K562 (cell line): Measurements from ENCODE around the gene SLC19A1. TPM values are rescaled to one million over a fixed set of nuclear protein-coding genes. Genes with fewer than 3 reads are reported as not detected.

ENCODE experiments used
- ATAC-seq: fragments of 200-7000 bp; cut with Tn5 transposase; 3 replicates; pipeline ENCODE4 v1.9.1; 2020; ENCODE audit warnings: moderate library complexity
- BruUV-seq: library from RNA; stranded (reverse); fragments of 400-500 nt; replicated peaks from 2 replicates; lab custom pipeline; 2021; lab: Mats Ljungman, UMichigan
- CTCF ChIA-PET: fragments of 300-600 bp; formaldehyde crosslinking; extraction: SDS; loops from one replicate; lab custom pipeline; 2021; ENCODE audit warnings: low intra/inter-chr PET ratio; lab: Yijun Ruan, JAX
- POLR2A ChIA-PET: fragments of 300-600, 350-650 bp; sonication (Branson Sonifier 250); formaldehyde crosslinking; extraction: SDS; loops from one replicate; lab custom pipeline; 2021; ENCODE audit warnings: antibody characterized with exemption, inconsistent platforms; lab: Yijun Ruan, JAX
- DNase-seq, 4 experiments: peaks; one replicate each; pipeline versions ENCODE4 v3.0.0 to v3.0.0-alpha.2; 2011 to 2018; ENCODE audit warnings: low spot score in 3 of 4, mixed read lengths in 3 of 4; ENCODE audit errors: extremely low read depth in 1 of 4
- FAIRE-seq: peaks from 2 replicates; lab custom pipeline; 2011; peaks lifted over from hg19 to GRCh38; lab: Jason Lieb, UNC
- H2AFZ ChIP-seq: 2 replicates; pipeline ENCODE4 v1.6.0; 2011; ENCODE audit warnings: low read depth, low read length, control low read depth, inconsistent platforms
- H3K27ac ChIP-seq: fragments of 200-600 bp; 3 replicates; pipeline ENCODE4 v1.8.0; 2011; ENCODE audit warnings: low read depth, mild to moderate bottlenecking, control low read depth, inconsistent platforms, low read length, moderate library complexity, mixed read lengths; ENCODE audit errors: extremely low read depth
- H3K27me3 ChIP-seq, 2 experiments: fragments of 300-600 bp in 1 of 2; 2 replicates in 1 of 2; 3 replicates in 1 of 2; pipeline versions ENCODE4 v1.6.0 to v1.8.0; 2011; ENCODE audit warnings: inconsistent platforms in 2 of 2, low read length in 2 of 2, mild to moderate bottlenecking in 1 of 2, mixed read lengths in 1 of 2, moderate library complexity in 1 of 2; ENCODE audit not compliant: control insufficient read depth in 2 of 2, insufficient read depth in 2 of 2
- H3K36me3 ChIP-seq: fragments of 300-600 bp; 3 replicates; pipeline ENCODE4 v1.8.0; 2011; ENCODE audit warnings: mild to moderate bottlenecking, low read length, inconsistent platforms; ENCODE audit not compliant: control insufficient read depth, insufficient read depth
- H3K4me1 ChIP-seq, 2 experiments: fragments of 200-600 bp in 1 of 2; replicated peaks in 1 of 2; 2 replicates in 1 of 2; 3 replicates in 1 of 2; pipeline versions ENCODE4 v1.5.1 to v1.8.0; 2011; ENCODE audit warnings: inconsistent platforms in 2 of 2, low read length in 2 of 2, mild to moderate bottlenecking in 1 of 2, mixed read lengths in 1 of 2, moderate library complexity in 1 of 2; ENCODE audit not compliant: control insufficient read depth in 2 of 2, insufficient read depth in 2 of 2
- H3K4me2 ChIP-seq: 2 replicates; pipeline ENCODE4 v1.6.1; 2011; ENCODE audit warnings: low read length, control low read depth, inconsistent platforms, mixed read lengths; ENCODE audit not compliant: insufficient read depth
- H3K4me3 ChIP-seq: fragments of 200-600 bp; sonication (generic), shearing (Covaris generic); 2 replicates; pipeline ENCODE4 v1.5.1; 2016; ENCODE audit warnings: control low read depth, inconsistent platforms
- H3K79me2 ChIP-seq: fragments of 200-600 bp; 3 replicates; pipeline ENCODE4 v1.8.0; 2011; ENCODE audit warnings: low read length, inconsistent platforms; ENCODE audit not compliant: control insufficient read depth, insufficient read depth
- H3K9ac ChIP-seq, 2 experiments: 2 replicates each; pipeline versions ENCODE4 v1.6.0 to v1.6.1; 2011; ENCODE audit warnings: low read depth in 2 of 2, low read length in 2 of 2, control low read depth in 1 of 2, inconsistent platforms in 1 of 2, mild to moderate bottlenecking in 1 of 2, mixed read lengths in 1 of 2; ENCODE audit not compliant: insufficient read depth in 1 of 2
- H3K9me1 ChIP-seq: one replicate; pipeline ENCODE4 v1.6.0; 2011; ENCODE audit warnings: inconsistent platforms, mild to moderate bottlenecking, low read length, moderate library complexity; ENCODE audit not compliant: control insufficient read depth, insufficient read depth
- H3K9me3 ChIP-seq: replicated peaks from 2 replicates; pipeline ENCODE4 v1.5.1; 2011; ENCODE audit warnings: low read depth, low read length, inconsistent platforms; ENCODE audit not compliant: control insufficient read depth, insufficient read depth
- H4K20me1 ChIP-seq: replicated peaks from 2 replicates; pipeline ENCODE4 v1.6.1; 2011; ENCODE audit warnings: low read length, inconsistent platforms, mixed read lengths; ENCODE audit not compliant: control insufficient read depth, insufficient read depth
- ASH1L ChIP-seq: fragments of 450-650 bp; IDR thresholded peaks from 2 replicates; pipeline ENCODE4 v1.6.1; 2018; ENCODE audit warnings: borderline replicate concordance, mild to moderate bottlenecking, low read depth; ENCODE audit not compliant: partially characterized antibody
- DMBX1 ChIP-seq: fragments of 250-450 bp; sonication (Bioruptor Pico); IDR thresholded peaks from 2 replicates; pipeline ENCODE4 v1.8.0; 2022; ENCODE audit warnings: inconsistent platforms, mild to moderate bottlenecking, moderate library complexity, borderline replicate concordance
- FOXP4 ChIP-seq: sonication (generic); formaldehyde crosslinking; IDR thresholded peaks from 2 replicates; pipeline ENCODE4 v1.8.0; 2022; ENCODE audit warnings: mild to moderate bottlenecking, missing genetic modification reagents, borderline replicate concordance
- IRF9 ChIP-seq: fragments of 450-650 bp; IDR thresholded peaks from 2 replicates; pipeline ENCODE4 v1.6.1; 2016; ENCODE audit warnings: missing biosample characterization, missing genetic modification characterization
- MNT ChIP-seq, 2 experiments: fragments of 450-650 bp; conservative IDR thresholded peaks; 2 replicates each; pipeline ENCODE4 v1.6.1; 2017; ENCODE audit warnings: mild to moderate bottlenecking in 2 of 2, moderate library complexity in 2 of 2
- PHB ChIP-seq: fragments of 250-450 bp; sonication (Bioruptor Pico); IDR thresholded peaks from 2 replicates; pipeline ENCODE4 v1.5.0; 2021
- TEAD1 ChIP-seq, 2 experiments: fragments of 450-650 bp in 1 of 2; sonication (generic) in 1 of 2; formaldehyde crosslinking; IDR thresholded peaks; 2 replicates each; pipeline versions ENCODE4 v1.4.0 to v1.8.0; 2020 to 2022; ENCODE audit warnings: mild to moderate bottlenecking in 2 of 2, missing genetic modification reagents in 1 of 2
- ZNF184 ChIP-seq: sonication (generic); formaldehyde crosslinking; IDR thresholded peaks from 2 replicates; pipeline ENCODE4 v1.5.0; 2020; ENCODE audit warnings: missing genetic modification reagents
- ZNF41 ChIP-seq: fragments of 250-450 bp; sonication (Bioruptor Pico); conservative IDR thresholded peaks from 2 replicates; pipeline ENCODE4 v1.4.0; 2020; ENCODE audit warnings: mild to moderate bottlenecking
- ZNF507 ChIP-seq: conservative IDR thresholded peaks from 2 replicates; pipeline ENCODE4 v1.6.1; 2017; ENCODE audit warnings: missing genetic modification characterization, missing compliant biosample characterization
- WGBS: fragments of 100-300 bp; shearing (Covaris generic); methylation state at CpG from one replicate; pipeline ENCODE4 v1.1.6; 2016; ENCODE audit warnings: low coverage, mixed read lengths; ENCODE audit not compliant: insufficient coverage; ENCODE audit errors: missing lambda C conversion rate; 5-methylcytosine and 5-hydroxymethylcytosine counted together
- in situ Hi-C: fragments of 300-500 bp; cut with MboI; formaldehyde crosslinking; loops from 4 replicates; pipeline ENCODE4 v1.15.0; 2018; ENCODE audit warnings: inconsistent platforms, mixed read lengths
- intact Hi-C: fragments of 100-400 bp; cut with micrococcal nuclease; formaldehyde crosslinking; loops from 2 replicates; pipeline ENCODE4 v1.14.2; 2022
- polyA plus RNA-seq, 8 experiments: library from polyadenylated mRNA; depleted of rRNA in 4 of 8; stranded (reverse) in 5 of 8; unstranded in 3 of 8; fragments of >200 nt; fragmentation: Nextera tagmentation in 2 of 8; fragmentation: Illumina TruSeq in 1 of 8; extraction: Ambion mirVana in 2 of 8; extraction: Trizol in 1 of 8; gene quantifications; 2 replicates each; pipeline versions ENCODE4 v1.2.1 to v1.2.3, GENCODE V29; 2011 to 2014; ENCODE audit warnings: inconsistent platforms in 1 of 8, missing spikeins in 1 of 8
- total RNA-seq, 7 experiments: library from RNA; depleted of rRNA in 6 of 7; stranded (reverse); fragments of >200 nt in 6 of 7; fragmentation: Illumina TruSeq in 2 of 7; extraction: Trizol in 2 of 7; gene quantifications; 2 replicates each; pipeline versions ENCODE4 v1.2.1 to v1.2.3, GENCODE V29; 2011 to 2021; ENCODE audit warnings: low replicate concordance in 1 of 7

The SLC19A1 gene
- total and polyA plus RNA-seq, 9 of the 15 experiments (the other 6 are each of a cell fraction or from before 2014, with no cell fraction given): 0.65 to 88.7 (median 12.0) TPM

GRCh38 chr21:45589686-45590245, 47.5 kb upstream of the SLC19A1 start (continued):
- no peak for TF ChIP-seq FOXP4 (CRISPR knock-in tag)

GRCh38 chr21:45588871-45589491, 46.7 kb upstream of the SLC19A1 start:
- Histone ChIP-seq H3K4me1 (peaks cover 23 to 31% of the 10 kb centered on the region in 2 experiments), H3K27ac (no peak overlapping the region), H3K79me2 (peaks cover 5% of the 10 kb centered on the region), H4K20me1 (no peaks in the 10 kb centered on the region), H2AFZ (no peak overlapping the region), H3K27me3 (peaks cover 0 to 6% of the 10 kb centered on the region in 2 experiments; a peak in 3 of 5 replicates), H3K4me2 (no peak overlapping the region), H3K4me3 (no peak overlapping the region), H3K9ac (no peak overlapping the region), H3K9me3 (peaks cover 12% of the 10 kb centered on the region; the same call in 1 of the 2 replicates), H3K36me3 (no peaks in the 10 kb centered on the region; the same call in 2 of the 3 replicates), H3K9me1 (peaks cover 6% of the 10 kb centered on the region)
- ATAC-seq (no peak), DNase-seq (no peak), FAIRE-seq (no peak)
- TF ChIP-seq ASH1L (no peak), ZNF41 (CRISPR knock-in tag) (no peak), DMBX1 (CRISPR knock-in tag) (no peak), MNT (conservative IDR thresholded peaks at IDR 0.05) (no peak), PHB (no peak), IRF9 (tag) (no peak), TEAD1 (CRISPR knock-in tag; IDR thresholded peaks at IDR 0.05) (no peak), ZNF184 (no peak), ZNF507 (no peak)
- POLR2A ChIA-PET: no interaction called here
- CTCF ChIA-PET: no interaction called here
- WGBS: 24% methylated on average over 5 of the region's 5 CpGs
- in situ Hi-C loops: no loop called here
- no TSS peak for BruUV-seq
- intact Hi-C loops: no loop called here
